ENCODE results near the gene TFG. TPM values are rescaled to one million over a fixed set of nuclear protein-coding genes. Genes with fewer than 3 reads are reported as not detected.

Gene TFG
- total and polyA plus RNA-seq, 8 donors = 15.8 to 90.9 (median 53.5) TPM

DNA sequence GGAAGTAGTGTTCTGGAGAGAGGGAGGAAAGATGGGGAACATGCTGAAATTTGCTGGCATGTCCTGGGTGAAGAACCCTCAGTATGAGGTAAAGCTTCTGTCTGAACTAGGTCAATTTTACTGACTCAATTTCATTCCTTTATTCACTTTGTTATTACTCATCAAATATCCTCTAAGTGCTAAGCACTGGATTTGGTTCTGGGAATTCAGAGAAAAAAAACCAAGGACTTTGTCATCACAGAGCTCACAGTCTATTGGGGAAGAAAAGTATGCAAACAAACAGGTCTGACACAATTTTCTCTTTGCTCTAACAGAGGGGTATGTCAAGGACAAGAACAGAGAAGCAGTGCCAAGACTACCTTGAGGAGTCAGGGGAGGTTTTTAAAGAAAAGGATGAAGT lies 68.0 kb downstream of the TFG start:
- H3K27ac ChIP-seq = no peak overlapping the region
- intact Hi-C loops (cut with DNase I; ENCODE audit: low total_unique reads) = no loop called here
- TF ChIP-seq EP300 (IDR thresholded peaks at IDR 0.05) = no peak
- TF ChIP-seq, protein P1, sequence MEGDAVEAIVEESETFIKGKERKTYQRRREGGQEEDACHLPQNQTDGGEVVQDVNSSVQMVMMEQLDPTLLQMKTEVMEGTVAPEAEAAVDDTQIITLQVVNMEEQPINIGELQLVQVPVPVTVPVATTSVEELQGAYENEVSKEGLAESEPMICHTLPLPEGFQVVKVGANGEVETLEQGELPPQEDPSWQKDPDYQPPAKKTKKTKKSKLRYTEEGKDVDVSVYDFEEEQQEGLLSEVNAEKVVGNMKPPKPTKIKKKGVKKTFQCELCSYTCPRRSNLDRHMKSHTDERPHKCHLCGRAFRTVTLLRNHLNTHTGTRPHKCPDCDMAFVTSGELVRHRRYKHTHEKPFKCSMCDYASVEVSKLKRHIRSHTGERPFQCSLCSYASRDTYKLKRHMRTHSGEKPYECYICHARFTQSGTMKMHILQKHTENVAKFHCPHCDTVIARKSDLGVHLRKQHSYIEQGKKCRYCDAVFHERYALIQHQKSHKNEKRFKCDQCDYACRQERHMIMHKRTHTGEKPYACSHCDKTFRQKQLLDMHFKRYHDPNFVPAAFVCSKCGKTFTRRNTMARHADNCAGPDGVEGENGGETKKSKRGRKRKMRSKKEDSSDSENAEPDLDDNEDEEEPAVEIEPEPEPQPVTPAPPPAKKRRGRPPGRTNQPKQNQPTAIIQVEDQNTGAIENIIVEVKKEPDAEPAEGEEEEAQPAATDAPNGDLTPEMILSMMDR (IDR thresholded peaks at IDR 0.05) = no peak
- no peak for TF ChIP-seq POLR2A (IDR thresholded peaks at IDR 0.05)
- TF ChIP-seq POLR2AphosphoS5 (IDR thresholded peaks at IDR 0.05) = no peak
- no peaks in the 10 kb centered on the region for H3K4me1 ChIP-seq
- DNase-seq = no peak
- H3K9me3 ChIP-seq = no peaks in the 10 kb centered on the region
- peaks cover 0 to 62% (median 4%) of the 10 kb centered on the region in 4 donors for H3K36me3 ChIP-seq
- no peaks in the 10 kb centered on the region for H3K27me3 ChIP-seq
- no peak overlapping the region for H3K4me3 ChIP-seq

DNA sequence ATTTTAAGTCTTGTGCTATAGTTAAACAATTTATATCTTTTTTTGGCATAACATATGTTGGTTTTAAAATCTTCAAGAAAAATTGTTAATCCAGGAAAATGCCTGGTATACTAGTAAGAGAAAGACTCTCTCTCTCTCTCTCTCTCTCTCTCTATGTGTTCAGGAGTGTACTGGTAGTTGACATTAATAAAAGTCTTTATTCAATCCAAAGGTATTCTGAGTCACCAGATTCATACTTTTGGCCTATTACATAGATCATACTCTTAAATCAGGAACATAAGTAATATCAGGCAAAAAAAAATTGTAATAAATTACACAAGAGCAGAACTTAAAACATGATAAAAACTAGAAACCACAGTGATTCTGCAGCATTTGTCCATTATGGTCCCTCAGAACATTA lies 70.2 kb downstream of the TFG start:
- no peak for DNase-seq
- Histone ChIP-seq H3K4me1 (peaks cover 0 to 8% (median 4%) of the 10 kb centered on the region in 4 donors), H3K27ac (no peak overlapping the region), H3K4me3 (no peak overlapping the region), H3K36me3 (peaks cover 0 to 49% (median 4%) of the 10 kb centered on the region in 4 donors), H3K27me3 (no peaks in the 10 kb centered on the region), H3K9me3 (no peaks in the 10 kb centered on the region)
- intact Hi-C loops (cut with DNase I; ENCODE audit: low total_unique reads) = no loop called here
- TF ChIP-seq EP300 (IDR thresholded peaks at IDR 0.05) (no peak), POLR2AphosphoS5 (IDR thresholded peaks at IDR 0.05) (no peak)

DNA sequence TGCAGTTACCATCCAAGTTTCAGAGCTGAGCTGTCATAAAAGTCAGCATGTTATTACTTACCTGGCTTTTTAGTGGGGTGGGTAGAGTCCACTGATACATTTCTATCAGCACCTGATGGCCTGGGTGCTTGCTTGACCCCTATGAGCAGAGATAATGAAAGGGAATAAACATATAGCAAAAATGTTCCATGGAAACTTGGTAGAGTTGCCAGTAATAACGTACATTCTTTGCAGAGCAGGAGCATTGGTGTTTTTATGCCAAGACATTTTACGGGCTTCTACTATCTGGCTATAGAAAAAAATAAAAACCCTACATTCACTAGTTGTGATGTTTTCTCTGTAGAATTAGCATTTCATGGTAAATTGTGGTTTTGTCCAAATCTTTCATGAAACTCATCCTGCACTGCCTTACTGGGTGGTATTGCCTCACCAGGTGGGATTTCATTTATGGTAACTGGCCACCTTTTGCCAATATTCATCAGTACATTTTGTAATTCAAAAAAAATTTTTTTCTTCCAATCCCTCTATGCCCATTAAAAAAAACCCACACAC lies 70.9 kb downstream of the TFG start:
- peaks cover 0 to 45% (median 4%) of the 10 kb centered on the region in 4 donors for H3K36me3 ChIP-seq
- H3K27me3 ChIP-seq = no peaks in the 10 kb centered on the region
- no peak for DNase-seq
- peaks cover 0 to 8% (median 4%) of the 10 kb centered on the region in 4 donors for H3K4me1 ChIP-seq
- TF ChIP-seq, protein P1 (IDR thresholded peaks at IDR 0.05) = no peak
- TF ChIP-seq EP300 (IDR thresholded peaks at IDR 0.05) = no peak
- no peak for TF ChIP-seq POLR2A (IDR thresholded peaks at IDR 0.05)
- TF ChIP-seq POLR2AphosphoS5 (IDR thresholded peaks at IDR 0.05) = no peak
- intact Hi-C loops (cut with DNase I; ENCODE audit: low total_unique reads) = no loop called here
- WGBS, 5 donors = 34 to 74% (median 42%) methylated on average over 2 of the region's 2 CpGs
- H3K4me3 ChIP-seq = no peak overlapping the region
- H3K9me3 ChIP-seq = peaks cover 0 to 4% (median 0%) of the 10 kb centered on the region in 4 donors
- no peak overlapping the region for H3K27ac ChIP-seq

DNA sequence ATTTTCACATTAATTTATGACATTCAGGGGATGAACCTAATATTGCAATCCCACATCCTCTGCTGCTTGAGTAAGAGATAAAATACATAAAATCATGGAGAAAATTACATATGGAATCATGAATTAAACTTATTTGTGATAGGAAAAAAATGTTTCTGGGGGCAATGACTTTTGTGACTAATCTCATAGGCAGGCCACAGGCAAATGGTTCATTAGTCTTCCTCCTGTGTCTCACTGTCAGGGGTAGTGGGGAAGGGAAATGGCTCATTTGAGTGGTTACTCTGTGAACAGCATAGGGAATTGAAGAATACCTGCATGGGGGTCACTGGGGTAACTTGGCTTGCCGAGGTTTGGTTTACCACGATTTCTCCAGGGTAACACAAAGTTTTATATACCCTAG lies 72.0 kb downstream of the TFG start:
- H3K36me3 ChIP-seq = peaks cover 0 to 45% (median 7%) of the 10 kb centered on the region in 4 donors
- no peak overlapping the region for H3K4me3 ChIP-seq
- peaks cover 0 to 15% (median 5%) of the 10 kb centered on the region in 4 donors for H3K9me3 ChIP-seq
- DNase-seq = no peak
- 86 to 97% (median 92%) methylated on average over 2 of the region's 2 CpGs for WGBS, 5 donors
- TF ChIP-seq POLR2AphosphoS5 (IDR thresholded peaks at IDR 0.05) (no peak), EP300 (IDR thresholded peaks at IDR 0.05) (no peak), POLR2A (IDR thresholded peaks at IDR 0.05) (no peak)
- TF ChIP-seq, protein P1 (IDR thresholded peaks at IDR 0.05) = no peak
- peaks cover 0 to 8% (median 4%) of the 10 kb centered on the region in 4 donors for H3K4me1 ChIP-seq
- H3K27me3 ChIP-seq = no peaks in the 10 kb centered on the region
- no peak overlapping the region for H3K27ac ChIP-seq
- intact Hi-C loops (cut with DNase I; ENCODE audit: low total_unique reads) = no loop called here

DNA sequence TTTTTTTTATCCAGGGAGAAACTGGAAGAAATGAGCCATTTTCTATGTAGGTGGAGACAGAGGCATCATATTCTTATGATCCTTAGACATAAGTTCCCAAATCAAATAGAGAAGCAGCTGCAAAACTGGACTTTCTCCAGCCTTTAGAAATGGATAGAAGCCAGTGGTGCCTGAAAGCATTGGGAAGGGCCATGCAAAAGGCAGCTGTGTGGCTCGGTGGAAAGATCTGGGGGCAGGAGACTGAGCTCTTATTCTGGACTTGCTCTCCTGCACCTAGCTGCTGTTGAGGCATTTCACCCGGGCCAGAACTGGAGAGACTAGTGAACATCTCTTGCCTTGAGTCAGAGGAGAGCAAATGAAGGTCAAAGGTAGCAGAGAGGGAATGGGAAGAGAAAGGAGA lies 73.1 kb downstream of the TFG start:
- intact Hi-C loops (cut with DNase I; ENCODE audit: low total_unique reads) = no loop called here
- TF ChIP-seq POLR2A (IDR thresholded peaks at IDR 0.05) (no peak), EP300 (IDR thresholded peaks at IDR 0.05) (no peak), POLR2AphosphoS5 (IDR thresholded peaks at IDR 0.05) (no peak)
- TF ChIP-seq, protein P1 (IDR thresholded peaks at IDR 0.05) = no peak
- DNase-seq = peak in 1 of 2 donors; percentile 43
- WGBS, 5 donors = 40 to 75% (median 48%) methylated on average over 2 of the region's 2 CpGs
- Histone ChIP-seq H3K4me3 (no peak overlapping the region), H3K36me3 (peaks cover 0 to 40% (median 7%) of the 10 kb centered on the region in 4 donors), H3K27ac (peak overlapping the region in 1 of 5 donors; percentile 36), H3K9me3 (peaks cover 0 to 17% (median 5%) of the 10 kb centered on the region in 4 donors), H3K27me3 (no peaks in the 10 kb centered on the region), H3K4me1 (peaks cover 0 to 8% (median 4%) of the 10 kb centered on the region in 4 donors)

All from stomach (tissue), 9 donors.